Bronchial epithelial cell (primary cell): ENCODE measurements around the gene ADGRB2. TPM values are rescaled to one million over a fixed set of nuclear protein-coding genes. Genes with fewer than 3 reads are reported as not detected.

Experiments
- DNase-seq: peaks from one replicate; pipeline ENCODE4 v3.0.0-alpha.2; 2010; ENCODE audit warnings: low read depth
- FAIRE-seq: peaks from 2 replicates; lab custom pipeline; 2011; peaks lifted over from hg19 to GRCh38; lab: Jason Lieb, UNC
- H3K27me3 ChIP-seq: 2 replicates; pipeline ENCODE4 v1.5.1; 2011; ENCODE audit warnings: low read length; ENCODE audit not compliant: control insufficient read depth, insufficient read depth
- H3K36me3 ChIP-seq: 2 replicates; pipeline ENCODE4 v1.5.1; 2011; ENCODE audit warnings: low read length; ENCODE audit not compliant: control insufficient read depth, insufficient read depth
- H3K4me3 ChIP-seq: 2 replicates; pipeline ENCODE4 v1.5.1; 2011; ENCODE audit warnings: mild to moderate bottlenecking, low read depth, low read length, control low read depth
- total RNA-seq: library from RNA; depleted of rRNA; stranded (reverse); fragments of >200 nt; gene quantifications from 2 replicates; pipeline ENCODE4 v1.2.1, GENCODE V29; 2014
- TF ChIP-seq, protein P1 (sequence below): IDR thresholded peaks from 2 replicates; pipeline ENCODE4 v1.5.1; 2011; ENCODE audit warnings: mild to moderate bottlenecking, moderate library complexity, low read length, control low read depth, inconsistent platforms; ENCODE audit not compliant: insufficient read depth, severe bottlenecking

Gene ADGRB2
- total RNA-seq, 1 donor from 2014 or later = 0.53 TPM

DNA sequence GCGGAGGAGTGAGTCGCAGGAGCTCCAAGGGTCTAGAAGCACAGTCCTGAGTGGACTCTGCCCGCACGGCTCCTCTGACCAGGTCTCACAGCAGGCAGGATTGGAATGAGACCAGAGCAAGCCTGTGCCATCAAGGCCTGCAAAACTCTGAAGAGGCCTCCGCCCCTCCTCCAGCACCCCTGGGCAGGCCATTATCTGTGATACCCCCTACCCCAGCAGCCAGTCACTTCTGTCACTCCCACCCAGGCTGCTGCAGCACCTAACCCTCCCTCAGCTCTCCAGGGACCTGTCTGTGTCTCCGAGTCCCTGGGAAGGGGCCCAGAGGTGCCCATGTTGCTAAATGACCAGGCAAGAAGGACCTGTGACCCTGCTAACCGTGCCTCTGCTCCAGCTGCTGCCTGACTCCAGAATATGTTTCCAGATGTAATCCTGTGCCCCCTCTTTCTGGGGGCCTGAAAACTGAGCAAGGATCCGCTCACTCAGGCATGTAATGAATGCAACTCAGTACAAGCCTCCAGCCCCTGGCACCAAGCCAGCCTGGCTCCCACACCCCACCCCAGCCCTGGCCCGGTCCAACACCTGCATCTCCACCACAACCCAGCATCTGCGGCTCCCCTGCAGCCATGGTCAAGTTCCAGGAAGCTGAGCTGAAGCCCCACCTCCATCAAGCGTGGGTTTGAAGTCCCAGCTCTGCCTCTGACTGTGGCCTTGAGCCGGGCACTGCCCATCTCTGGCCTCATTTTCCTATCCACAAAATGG, 38.2 kb downstream of the ADGRB2 start:
- no peak overlapping the region for H3K4me3 ChIP-seq
- DNase-seq (no peak), FAIRE-seq (no peak)
- H3K36me3 ChIP-seq = no peaks in the 10 kb centered on the region
- TF ChIP-seq, protein P1, sequence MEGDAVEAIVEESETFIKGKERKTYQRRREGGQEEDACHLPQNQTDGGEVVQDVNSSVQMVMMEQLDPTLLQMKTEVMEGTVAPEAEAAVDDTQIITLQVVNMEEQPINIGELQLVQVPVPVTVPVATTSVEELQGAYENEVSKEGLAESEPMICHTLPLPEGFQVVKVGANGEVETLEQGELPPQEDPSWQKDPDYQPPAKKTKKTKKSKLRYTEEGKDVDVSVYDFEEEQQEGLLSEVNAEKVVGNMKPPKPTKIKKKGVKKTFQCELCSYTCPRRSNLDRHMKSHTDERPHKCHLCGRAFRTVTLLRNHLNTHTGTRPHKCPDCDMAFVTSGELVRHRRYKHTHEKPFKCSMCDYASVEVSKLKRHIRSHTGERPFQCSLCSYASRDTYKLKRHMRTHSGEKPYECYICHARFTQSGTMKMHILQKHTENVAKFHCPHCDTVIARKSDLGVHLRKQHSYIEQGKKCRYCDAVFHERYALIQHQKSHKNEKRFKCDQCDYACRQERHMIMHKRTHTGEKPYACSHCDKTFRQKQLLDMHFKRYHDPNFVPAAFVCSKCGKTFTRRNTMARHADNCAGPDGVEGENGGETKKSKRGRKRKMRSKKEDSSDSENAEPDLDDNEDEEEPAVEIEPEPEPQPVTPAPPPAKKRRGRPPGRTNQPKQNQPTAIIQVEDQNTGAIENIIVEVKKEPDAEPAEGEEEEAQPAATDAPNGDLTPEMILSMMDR = no peak
- no peaks in the 10 kb centered on the region for H3K27me3 ChIP-seq

- no peaks in the 10 kb centered on the region for H3K36me3 ChIP-seq
- no peak for FAIRE-seq
- TF ChIP-seq, protein P1 = no peak
Observed at GRCh38 chr1:31725134-31725533, 39.0 kb downstream of the ADGRB2 start.

DNA sequence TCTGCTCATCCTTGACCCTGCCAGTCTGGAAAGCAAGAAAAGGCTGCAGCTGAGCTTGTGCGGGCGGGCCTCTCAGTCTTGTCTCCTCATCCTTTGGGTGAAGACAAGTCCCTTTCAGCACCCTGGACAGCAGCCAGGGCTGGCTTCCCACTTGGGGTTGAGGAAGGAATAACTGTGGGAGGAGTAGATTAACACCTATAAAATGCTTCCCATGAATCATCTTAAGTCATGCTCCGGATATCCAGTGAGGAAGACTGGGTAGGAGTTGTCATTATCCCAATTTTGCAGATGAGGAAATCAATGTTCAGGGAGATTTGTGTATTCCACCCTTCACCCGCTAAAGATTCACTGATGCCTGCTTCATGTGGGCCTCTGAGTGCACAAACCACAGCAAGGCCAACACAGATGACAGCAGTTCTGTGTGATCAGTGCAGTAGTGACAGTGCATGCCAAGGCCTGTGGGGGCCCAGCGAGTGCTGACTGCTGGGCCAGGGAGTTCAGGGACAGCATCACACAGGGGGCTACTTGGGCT, 40.2 kb downstream of the ADGRB2 start:
- TF ChIP-seq, protein P1 = no peak
- H3K4me3 ChIP-seq = no peak overlapping the region
- FAIRE-seq = no peak
- no peaks in the 10 kb centered on the region for H3K27me3 ChIP-seq
- peak; percentile 87 for DNase-seq
- no peaks in the 10 kb centered on the region for H3K36me3 ChIP-seq

More at GRCh38 chr1:31725134-31725533, 39.0 kb downstream of the ADGRB2 start:
- DNase-seq = no peak
- no peaks in the 10 kb centered on the region for H3K27me3 ChIP-seq
- no peak overlapping the region for H3K4me3 ChIP-seq

GRCh38 chr1:31718327-31718897, 45.7 kb downstream of the ADGRB2 start:
- FAIRE-seq (no peak), DNase-seq (peak; percentile 40)
- Histone ChIP-seq H3K27me3 (no peaks in the 10 kb centered on the region), H3K36me3 (no peaks in the 10 kb centered on the region), H3K4me3 (no peak overlapping the region)
- TF ChIP-seq, protein P1 = no peak

GRCh38 chr1:31717341-31717740, 46.8 kb downstream of the ADGRB2 start:
- Histone ChIP-seq H3K27me3 (no peaks in the 10 kb centered on the region), H3K36me3 (no peaks in the 10 kb centered on the region), H3K4me3 (no peak overlapping the region)
- TF ChIP-seq, protein P1 = no peak
- no peak for FAIRE-seq
- peak; percentile 53 for DNase-seq

GRCh38 chr1:31715873-31716220, 48.3 kb downstream of the ADGRB2 start:
- Histone ChIP-seq H3K4me3 (no peak overlapping the region), H3K36me3 (no peaks in the 10 kb centered on the region), H3K27me3 (no peaks in the 10 kb centered on the region)
- TF ChIP-seq, protein P1 = no peak
- no peak for FAIRE-seq
- DNase-seq = no peak
